DOHH2 (cell line): ENCODE measurements around the gene KCNQ1OT1.

ENCODE experiments used
- H3F3A ChIP-seq: fragments of 200-600 bp; sonication (generic), shearing (Covaris generic); 2 replicates; pipeline ENCODE4 v1.6.0; 2016; ENCODE audit warnings: antibody characterized with exemption, mild to moderate bottlenecking; ENCODE audit not compliant: control insufficient read depth, insufficient read depth
- H3K27ac ChIP-seq: fragments of 200-600 bp; sonication (generic); 2 replicates; pipeline ENCODE4 v1.5.1; 2014; ENCODE audit warnings: low read depth, mild to moderate bottlenecking, low read length, moderate library complexity
- H3K27me3 ChIP-seq: fragments of 200-600 bp; sonication (generic); 2 replicates; pipeline ENCODE4 v1.6.1; 2014; ENCODE audit warnings: mild to moderate bottlenecking, low read length, mixed read lengths; ENCODE audit not compliant: control insufficient read depth
- H3K36me3 ChIP-seq: fragments of 200-600 bp; sonication (generic); 2 replicates; pipeline ENCODE4 v1.6.1; 2014; ENCODE audit warnings: mild to moderate bottlenecking, low read length, moderate library complexity, mixed read lengths; ENCODE audit not compliant: control insufficient read depth
- H3K4me1 ChIP-seq: fragments of 200-600 bp; sonication (generic); 2 replicates; pipeline ENCODE4 v1.6.1; 2014; ENCODE audit warnings: mild to moderate bottlenecking, low read length, mixed read lengths; ENCODE audit not compliant: control insufficient read depth
- H3K4me2 ChIP-seq: fragments of 200-600 bp; sonication (generic); 2 replicates; pipeline ENCODE4 v1.6.0; 2014; ENCODE audit warnings: mild to moderate bottlenecking, low read length, moderate library complexity
- H3K4me3 ChIP-seq: fragments of 200-600 bp; sonication (generic); 2 replicates; pipeline ENCODE4 v1.5.1; 2014; ENCODE audit warnings: mild to moderate bottlenecking, low read length, mixed read lengths
- H3K79me2 ChIP-seq: fragments of 200-600 bp; sonication (generic); 2 replicates; pipeline ENCODE4 v1.6.1; 2014; ENCODE audit warnings: mild to moderate bottlenecking, low read length, mixed read lengths; ENCODE audit not compliant: control insufficient read depth
- H3K9me2 ChIP-seq: fragments of 200-600 bp; sonication (generic); replicated peaks from 2 replicates; pipeline ENCODE4 v1.6.1; 2014; ENCODE audit warnings: mild to moderate bottlenecking, low read length, mixed read lengths; ENCODE audit not compliant: control insufficient read depth
- H3K9me3 ChIP-seq: fragments of 200-600 bp; sonication (generic); 2 replicates; pipeline ENCODE4 v1.6.1; 2014; ENCODE audit warnings: antibody characterized with exemption, low read length, mixed read lengths; ENCODE audit not compliant: control insufficient read depth, insufficient read depth
- H4K20me1 ChIP-seq: fragments of 200-600 bp; sonication (generic); 2 replicates; pipeline ENCODE4 v1.6.0; 2014; ENCODE audit warnings: low read depth, mild to moderate bottlenecking, antibody characterized with exemption, low read length, moderate library complexity; ENCODE audit not compliant: control insufficient read depth, insufficient read depth
- CTCF ChIP-seq: fragments of 200-600 bp; sonication (generic); IDR thresholded peaks from one replicate; pipeline ENCODE4 v1.5.1; 2014; ENCODE audit warnings: antibody characterized with exemption, mild to moderate bottlenecking, low read depth, low read length; ENCODE audit not compliant: poor library complexity, severe bottlenecking
- EZH2phosphoT487 ChIP-seq: fragments of 200-600 bp; sonication (generic); IDR thresholded peaks from 2 replicates; pipeline ENCODE4 v1.6.1; 2017; ENCODE audit warnings: borderline replicate concordance, mild to moderate bottlenecking, antibody characterized with exemption, low read length, moderate library complexity, mixed read lengths

Gene KCNQ1OT1

DNA sequence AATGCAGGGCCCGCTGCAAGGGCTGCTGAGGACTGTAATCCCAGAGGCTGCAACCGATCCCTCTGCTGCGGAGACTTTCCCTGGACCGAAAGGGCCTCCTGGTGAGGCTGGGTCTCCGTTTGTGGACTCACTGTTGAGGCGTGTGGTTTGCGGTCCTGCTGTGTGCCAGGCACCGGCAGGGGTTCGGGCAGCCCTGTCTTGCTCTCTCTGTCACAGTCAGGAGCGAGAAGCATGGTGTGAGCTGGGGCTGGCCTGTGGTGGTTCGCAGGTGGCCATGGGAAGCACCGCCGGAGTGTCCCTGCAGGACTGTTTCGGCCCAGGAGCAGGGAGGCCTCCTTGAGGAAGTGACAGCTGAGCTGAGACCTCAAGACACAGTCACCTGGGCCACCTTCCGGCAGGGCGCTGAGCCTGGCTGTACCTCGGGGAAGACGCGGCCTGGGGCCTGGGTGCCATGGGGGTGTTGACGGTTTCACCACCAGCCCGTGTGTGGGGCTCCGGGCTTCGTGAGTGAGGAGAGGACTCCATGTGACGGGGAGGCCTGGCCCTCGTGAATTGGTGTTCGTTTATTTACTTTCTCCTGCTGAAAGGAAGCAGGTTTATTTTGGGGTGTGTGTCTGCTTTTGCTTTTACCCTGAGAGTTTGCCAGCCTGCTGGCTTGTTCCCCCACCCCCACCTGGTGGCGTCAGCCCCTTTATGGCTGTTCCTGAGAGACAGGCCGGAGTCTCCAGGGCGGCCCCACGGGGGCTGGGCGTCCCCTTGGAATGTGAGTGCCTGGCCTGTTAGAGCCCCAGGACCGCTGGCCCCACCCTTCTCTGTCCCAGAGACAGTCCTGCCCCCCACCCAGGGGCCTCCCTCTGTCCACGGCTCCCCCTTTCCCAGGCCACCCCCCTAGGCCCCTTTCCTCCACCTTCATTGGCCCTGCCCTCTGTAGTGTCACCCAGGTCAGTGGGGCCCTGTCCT lies 122.5 kb downstream of the KCNQ1OT1 start:
- no peaks in the 10 kb centered on the region for H3K36me3 ChIP-seq
- TF ChIP-seq CTCF: no peak
- no peak for TF ChIP-seq EZH2phosphoT487
- no peak overlapping the region for H3K4me3 ChIP-seq
- H3K9me2 ChIP-seq: no peaks in the 10 kb centered on the region
- H3K9me3 ChIP-seq: no peaks in the 10 kb centered on the region
- no peaks in the 10 kb centered on the region for H4K20me1 ChIP-seq
- H3F3A ChIP-seq: no peaks in the 10 kb centered on the region
- H3K4me2 ChIP-seq: no peak overlapping the region
- H3K79me2 ChIP-seq: no peaks in the 10 kb centered on the region
- no peak overlapping the region for H3K27ac ChIP-seq
- no peaks in the 10 kb centered on the region for H3K4me1 ChIP-seq
- no peaks in the 10 kb centered on the region for H3K27me3 ChIP-seq

- Histone ChIP-seq H3K36me3 (no peaks in the 10 kb centered on the region), H3K9me3 (no peaks in the 10 kb centered on the region), H3K9me2 (no peaks in the 10 kb centered on the region), H3K4me2 (no peak overlapping the region), H3K4me3 (no peak overlapping the region), H4K20me1 (no peaks in the 10 kb centered on the region), H3K27ac (no peak overlapping the region), H3K4me1 (no peaks in the 10 kb centered on the region), H3K27me3 (no peaks in the 10 kb centered on the region), H3K79me2 (no peaks in the 10 kb centered on the region), H3F3A (no peaks in the 10 kb centered on the region)
- TF ChIP-seq CTCF (no peak), EZH2phosphoT487 (no peak)
Observed at GRCh38 chr11:2576549-2576948, 123.2 kb downstream of the KCNQ1OT1 start.

- TF ChIP-seq CTCF (no peak), EZH2phosphoT487 (no peak)
- H3F3A ChIP-seq: no peaks in the 10 kb centered on the region
- no peak overlapping the region for H3K27ac ChIP-seq
- H3K9me3 ChIP-seq: no peaks in the 10 kb centered on the region
- H3K4me3 ChIP-seq: no peak overlapping the region
- H3K27me3 ChIP-seq: no peaks in the 10 kb centered on the region
- H3K4me1 ChIP-seq: no peaks in the 10 kb centered on the region
- no peaks in the 10 kb centered on the region for H3K36me3 ChIP-seq
- H3K79me2 ChIP-seq: no peaks in the 10 kb centered on the region
- H4K20me1 ChIP-seq: no peaks in the 10 kb centered on the region
- H3K4me2 ChIP-seq: no peak overlapping the region
- H3K9me2 ChIP-seq: no peaks in the 10 kb centered on the region
Observed at GRCh38 chr11:2576111-2576510, 123.7 kb downstream of the KCNQ1OT1 start.
